Body of pancreas (tissue), 4 donors: ENCODE measurements around the gene SLC30A1.

Experiments used
- CTCF ChIP-seq, 7 experiments: fragments of 450-650 bp in 4 of 7; fragments of 200-600 bp in 3 of 7; sonication (generic) in 3 of 7; IDR thresholded peaks; one replicate each; pipeline ENCODE4 v1.5.1; 2016 to 2019; ENCODE audit warnings: antibody characterized with exemption in 7 of 7
- POLR2A ChIP-seq, 3 donors: fragments of 450-650 bp; IDR thresholded peaks; one replicate each; pipeline ENCODE4 v1.6.1; 2016; ENCODE audit warnings: antibody characterized with exemption in 3 of 3, mild to moderate bottlenecking in 2 of 3

DNA sequence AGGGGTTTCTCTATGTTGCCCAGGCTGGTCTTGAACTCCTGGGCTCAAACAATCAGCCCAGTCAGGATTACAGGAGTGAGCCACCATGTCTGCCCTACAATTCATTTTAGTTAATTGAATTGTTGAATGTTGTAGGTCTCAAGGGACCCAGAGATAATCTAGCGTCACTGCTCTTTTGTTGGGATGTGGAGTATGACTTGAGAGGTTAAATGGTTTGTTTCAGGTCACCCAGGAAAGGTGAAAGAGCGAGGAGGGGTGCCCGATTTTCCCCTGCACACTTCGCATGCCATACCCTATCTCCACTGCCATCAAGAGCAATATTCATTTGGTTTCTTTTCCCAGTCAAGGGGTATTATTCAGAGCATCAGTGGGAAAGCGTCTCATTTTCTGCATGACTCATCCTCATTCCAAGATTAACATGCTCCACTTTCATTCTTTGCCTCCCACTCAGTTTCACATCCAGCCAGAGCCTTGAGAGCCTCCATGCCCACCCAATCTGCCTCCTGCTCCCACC lies 13.1 kb upstream of the SLC30A1 start:
- TF ChIP-seq CTCF (IDR thresholded peaks at IDR 0.05) = no peak
- TF ChIP-seq POLR2A (IDR thresholded peaks at IDR 0.05) = no peak
